Breast epithelium (tissue), 3 donors: ENCODE results near the gene CIDEB.

Experiments
- CTCF ChIP-seq, 3 donors: fragments of 450-650 bp; IDR thresholded peaks; one replicate each; pipeline ENCODE4 v1.5.1; 2016 to 2017; ENCODE audit warnings: antibody characterized with exemption in 3 of 3, mild to moderate bottlenecking in 3 of 3, moderate library complexity in 3 of 3
- POLR2A ChIP-seq: fragments of 450-650 bp; IDR thresholded peaks from one replicate; pipeline ENCODE4 v1.6.1; 2016; ENCODE audit warnings: antibody characterized with exemption, mild to moderate bottlenecking, moderate library complexity
- POLR2AphosphoS5 ChIP-seq, 3 donors: sonication (generic); formaldehyde crosslinking; IDR thresholded peaks; one replicate each; pipeline ENCODE4 v1.6.1; 2017; ENCODE audit warnings: antibody characterized with exemption in 3 of 3

DNA sequence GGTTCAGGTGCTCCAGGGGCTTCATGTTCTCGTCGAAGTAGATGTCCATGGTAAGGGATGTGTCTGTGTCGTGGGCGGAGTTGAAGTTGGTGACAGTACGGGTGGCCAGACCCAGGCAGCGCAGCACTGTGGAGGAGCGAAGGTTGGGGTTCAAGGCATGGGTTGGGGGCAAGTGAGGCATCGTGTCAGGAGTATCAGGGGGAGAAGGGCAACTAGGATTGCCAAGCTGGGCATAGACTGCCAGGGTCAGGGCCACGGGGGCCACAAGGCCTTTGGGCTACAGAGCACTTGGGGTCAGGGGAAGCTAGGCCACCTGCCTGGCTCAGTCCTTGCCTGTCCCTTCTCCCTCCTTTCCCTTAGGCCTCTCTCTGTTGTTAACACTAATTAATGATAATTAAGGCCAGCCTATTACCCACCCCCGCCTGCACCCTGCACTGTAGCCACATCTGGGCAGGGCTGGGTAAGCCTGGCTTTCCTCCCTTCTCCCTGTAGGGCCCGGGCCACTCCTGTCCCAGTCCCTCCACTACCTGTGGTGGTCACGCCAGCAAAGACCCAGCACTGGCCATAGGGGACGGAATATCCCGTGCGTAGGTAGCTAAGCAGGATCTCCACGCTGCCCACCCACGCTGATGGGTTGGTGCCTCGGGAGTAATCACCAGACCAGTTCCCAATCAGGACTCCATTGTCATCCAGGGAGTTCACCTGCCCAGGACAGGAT, 49.1 kb downstream of the CIDEB start:
- TF ChIP-seq CTCF (IDR thresholded peaks at IDR 0.05) (no peak), POLR2A (no peak), POLR2AphosphoS5 (IDR thresholded peaks at IDR 0.05) (no peak)
